ENCODE measurements around the gene CKMT1B.

- TF ChIP-seq YY1 (IDR thresholded peaks at IDR 0.05; ENCODE audit: insufficient read depth, insufficient read length) (no peak), ZNF274 (IDR thresholded peaks at IDR 0.05; ENCODE audit: low read depth, low read length) (no peak)
Measured at GRCh38 chr15:43625106-43625505, 31.3 kb downstream of the CKMT1B start.
